ENCODE measurements around the gene FBXO24. TPM values are rescaled to one million over a fixed set of nuclear protein-coding genes. Genes with fewer than 3 reads are reported as not detected.
A peak's percentile ranks its signal among the peaks of the same experiment; 100 is the strongest.

Gene FBXO24
- total and polyA plus RNA-seq, 9 of the 15 experiments (the other 6 are each of a cell fraction or from before 2014, with no cell fraction given): 0.17 to 0.95 (median 0.50) TPM

DNA sequence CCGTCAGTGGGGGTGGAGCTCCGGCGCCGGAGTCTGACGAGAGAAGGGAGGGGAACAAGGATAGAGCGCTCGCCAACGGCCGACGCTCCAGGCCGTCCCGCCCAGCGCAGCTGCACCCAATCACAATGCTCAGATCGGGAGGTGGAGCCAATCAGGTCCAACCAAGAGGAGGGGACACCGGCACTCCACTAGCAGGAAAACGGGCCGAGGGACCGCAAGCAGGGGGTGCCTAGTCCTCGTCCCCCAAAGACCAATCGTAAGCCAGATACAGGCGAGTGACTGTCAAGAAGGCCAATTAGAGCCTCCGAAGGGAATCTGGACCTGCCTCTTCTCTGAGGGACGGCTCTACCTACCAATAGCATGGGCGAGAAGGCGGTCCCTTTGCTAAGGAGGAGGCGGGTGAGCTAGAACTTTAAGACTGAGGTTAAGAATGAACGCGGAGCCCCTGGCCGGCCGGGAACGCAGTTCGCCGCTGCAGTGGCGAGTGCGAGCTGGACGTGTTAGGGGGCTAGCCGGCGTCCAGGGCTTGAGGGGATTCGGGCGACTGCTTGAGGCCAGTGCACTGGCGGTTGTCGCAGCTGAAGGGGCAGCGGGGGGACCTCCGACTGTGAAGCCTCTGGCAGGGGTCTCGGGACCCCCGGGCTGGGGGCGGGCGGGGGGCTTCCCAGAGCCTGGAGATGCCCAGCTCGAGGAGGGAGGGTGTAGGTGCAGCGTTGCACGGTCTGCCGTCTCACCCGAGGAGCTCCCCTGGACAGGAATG lies at the start of gene FBXO24 (continued):
- no peak for TF ChIP-seq GATA2 (CRISPR knock-in tag; IDR thresholded peaks at IDR 0.05)
- no peak for TF ChIP-seq HEY1 (CRISPR knock-in tag; IDR thresholded peaks at IDR 0.05; ENCODE audit: borderline replicate concordance)
- peak; percentile 74 for TF ChIP-seq GABPA (tag; conservative IDR thresholded peaks at IDR 0.05; ENCODE audit: low read depth)
- TF ChIP-seq MIER1 (IDR thresholded peaks at IDR 0.05; ENCODE audit: low read depth): no peak
- no peak for TF ChIP-seq BRD4 (IDR thresholded peaks at IDR 0.05)
- TF ChIP-seq RBBP5 (IDR thresholded peaks at IDR 0.05; ENCODE audit: borderline replicate concordance, insufficient read depth, low read length, poor library complexity, severe bottlenecking): no peak
- TF ChIP-seq, protein P1, sequence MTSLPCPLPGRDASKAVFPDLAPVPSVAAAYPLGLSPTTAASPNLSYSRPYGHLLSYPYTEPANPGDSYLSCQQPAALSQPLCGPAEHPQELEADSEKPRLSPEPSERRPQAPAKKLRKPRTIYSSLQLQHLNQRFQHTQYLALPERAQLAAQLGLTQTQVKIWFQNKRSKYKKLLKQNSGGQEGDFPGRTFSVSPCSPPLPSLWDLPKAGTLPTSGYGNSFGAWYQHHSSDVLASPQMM (CRISPR knock-in tag; IDR thresholded peaks at IDR 0.05): no peak
- TF ChIP-seq HDAC6 (IDR thresholded peaks at IDR 0.05; ENCODE audit: low read depth, low read length): no peak
- TF ChIP-seq JUN (IDR thresholded peaks at IDR 0.05; ENCODE audit: borderline replicate concordance, low read depth, low read length): no peak; the same call in 1 of the 2 replicates
- no peak for TF ChIP-seq JUN (CRISPR knock-in tag; IDR thresholded peaks at IDR 0.05; ENCODE audit: borderline replicate concordance)
- peak; percentile 30 for TF ChIP-seq JUND (IDR thresholded peaks at IDR 0.05; ENCODE audit: borderline replicate concordance, low read depth, low read length)
- TF ChIP-seq JUND (tag; IDR thresholded peaks at IDR 0.05; ENCODE audit: borderline replicate concordance, low read depth, low read length): no peak
- TF ChIP-seq TEAD1 (CRISPR knock-in tag; IDR thresholded peaks at IDR 0.05): 0 out of 4 replicates have a peak, but pooled peaks of 1 of the 2 experiments have one; percentile 42
- no peak for TF ChIP-seq THAP12 (CRISPR knock-in tag; IDR thresholded peaks at IDR 0.05)
- TF ChIP-seq ZNF639 (CRISPR knock-in tag; conservative IDR thresholded peaks at IDR 0.05 in 1 of 2, IDR thresholded peaks at IDR 0.05 in 1 of 2): peak in 1 of 2 experiments; percentile 32; a peak in 2 of 4 replicates
- TF ChIP-seq, protein P2, sequence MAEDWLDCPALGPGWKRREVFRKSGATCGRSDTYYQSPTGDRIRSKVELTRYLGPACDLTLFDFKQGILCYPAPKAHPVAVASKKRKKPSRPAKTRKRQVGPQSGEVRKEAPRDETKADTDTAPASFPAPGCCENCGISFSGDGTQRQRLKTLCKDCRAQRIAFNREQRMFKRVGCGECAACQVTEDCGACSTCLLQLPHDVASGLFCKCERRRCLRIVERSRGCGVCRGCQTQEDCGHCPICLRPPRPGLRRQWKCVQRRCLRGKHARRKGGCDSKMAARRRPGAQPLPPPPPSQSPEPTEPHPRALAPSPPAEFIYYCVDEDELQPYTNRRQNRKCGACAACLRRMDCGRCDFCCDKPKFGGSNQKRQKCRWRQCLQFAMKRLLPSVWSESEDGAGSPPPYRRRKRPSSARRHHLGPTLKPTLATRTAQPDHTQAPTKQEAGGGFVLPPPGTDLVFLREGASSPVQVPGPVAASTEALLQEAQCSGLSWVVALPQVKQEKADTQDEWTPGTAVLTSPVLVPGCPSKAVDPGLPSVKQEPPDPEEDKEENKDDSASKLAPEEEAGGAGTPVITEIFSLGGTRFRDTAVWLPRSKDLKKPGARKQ (CRISPR knock-in tag; IDR thresholded peaks at IDR 0.05): no peak
- TF ChIP-seq, protein P3, sequence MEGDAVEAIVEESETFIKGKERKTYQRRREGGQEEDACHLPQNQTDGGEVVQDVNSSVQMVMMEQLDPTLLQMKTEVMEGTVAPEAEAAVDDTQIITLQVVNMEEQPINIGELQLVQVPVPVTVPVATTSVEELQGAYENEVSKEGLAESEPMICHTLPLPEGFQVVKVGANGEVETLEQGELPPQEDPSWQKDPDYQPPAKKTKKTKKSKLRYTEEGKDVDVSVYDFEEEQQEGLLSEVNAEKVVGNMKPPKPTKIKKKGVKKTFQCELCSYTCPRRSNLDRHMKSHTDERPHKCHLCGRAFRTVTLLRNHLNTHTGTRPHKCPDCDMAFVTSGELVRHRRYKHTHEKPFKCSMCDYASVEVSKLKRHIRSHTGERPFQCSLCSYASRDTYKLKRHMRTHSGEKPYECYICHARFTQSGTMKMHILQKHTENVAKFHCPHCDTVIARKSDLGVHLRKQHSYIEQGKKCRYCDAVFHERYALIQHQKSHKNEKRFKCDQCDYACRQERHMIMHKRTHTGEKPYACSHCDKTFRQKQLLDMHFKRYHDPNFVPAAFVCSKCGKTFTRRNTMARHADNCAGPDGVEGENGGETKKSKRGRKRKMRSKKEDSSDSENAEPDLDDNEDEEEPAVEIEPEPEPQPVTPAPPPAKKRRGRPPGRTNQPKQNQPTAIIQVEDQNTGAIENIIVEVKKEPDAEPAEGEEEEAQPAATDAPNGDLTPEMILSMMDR (IDR thresholded peaks at IDR 0.05 in 2 of 3, conservative IDR thresholded peaks at IDR 0.05 in 1 of 3; ENCODE audit: insufficient read depth in 2 of 3, low read depth in 1 of 3, low read length in 3 of 3): peak in 1 of 3 experiments; percentile 31; a peak in 1 of 6 replicates
